NCI-H1930 (cell line): ENCODE measurements around the gene PRCD.
"Not testable (repeated sequence)": the region's sequence is repeated elsewhere in the genome, so short reads cannot be mapped to it uniquely, and the experiment has no call there.

ENCODE experiments used
- DNase-seq, 2 experiments: peaks; one replicate each; lab custom pipeline; 2025; lab: John Stamatoyannopoulos, UW

PRCD gene

DNA sequence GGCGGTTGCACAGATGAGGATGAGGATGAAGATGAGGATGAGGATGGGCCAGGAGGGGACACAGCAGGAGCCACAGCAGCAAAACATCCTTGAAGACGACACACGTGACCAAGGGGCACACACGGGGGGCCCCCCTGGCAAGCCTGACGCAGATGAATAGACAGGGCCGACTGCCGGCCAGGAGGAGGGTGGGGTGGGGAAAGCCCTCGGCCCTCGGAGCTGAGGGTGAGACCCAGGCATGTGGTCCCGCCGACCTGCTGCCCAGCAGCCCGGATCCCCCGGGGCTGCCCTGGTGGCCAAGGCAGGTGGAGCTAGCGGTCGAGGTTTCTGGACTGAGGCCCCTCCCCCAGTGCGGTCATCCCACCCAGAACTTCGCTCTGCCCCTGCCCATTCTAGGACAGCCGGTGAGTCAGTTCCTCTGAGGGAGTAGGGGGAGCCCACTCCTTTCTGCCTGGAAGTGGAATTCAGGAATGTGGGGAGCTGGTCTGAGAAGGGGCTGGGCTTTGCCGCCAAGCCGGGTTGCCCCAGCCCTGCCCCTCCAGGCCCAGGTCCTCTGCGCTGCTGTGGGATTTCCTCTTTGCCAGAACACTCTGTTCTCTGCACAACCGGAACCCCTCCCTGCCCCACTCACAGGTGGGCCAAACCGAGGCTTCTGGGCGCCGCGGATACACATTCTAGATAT, 12.3 kb upstream of the PRCD start:
- DNase-seq, result no peak

DNA sequence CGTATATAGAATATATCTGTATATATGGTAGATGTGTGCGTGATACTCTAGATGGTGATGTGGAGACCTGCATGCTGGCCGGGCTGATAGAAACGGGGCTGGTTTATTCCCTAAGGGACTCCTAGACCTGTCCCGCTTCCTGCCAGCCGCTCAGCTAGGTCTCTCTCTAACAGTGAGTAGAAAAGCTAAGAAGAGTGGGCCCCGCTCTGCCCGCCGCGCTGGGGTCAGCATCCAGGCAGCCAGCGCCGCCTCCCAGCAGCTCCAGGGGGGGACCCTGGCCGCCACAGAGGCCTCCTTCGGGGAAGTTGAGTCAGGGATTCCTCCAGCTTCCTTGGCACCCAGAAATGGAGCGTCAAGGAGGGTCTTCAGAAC, 11.7 kb upstream of the PRCD start:
- no peak for DNase-seq

DNA sequence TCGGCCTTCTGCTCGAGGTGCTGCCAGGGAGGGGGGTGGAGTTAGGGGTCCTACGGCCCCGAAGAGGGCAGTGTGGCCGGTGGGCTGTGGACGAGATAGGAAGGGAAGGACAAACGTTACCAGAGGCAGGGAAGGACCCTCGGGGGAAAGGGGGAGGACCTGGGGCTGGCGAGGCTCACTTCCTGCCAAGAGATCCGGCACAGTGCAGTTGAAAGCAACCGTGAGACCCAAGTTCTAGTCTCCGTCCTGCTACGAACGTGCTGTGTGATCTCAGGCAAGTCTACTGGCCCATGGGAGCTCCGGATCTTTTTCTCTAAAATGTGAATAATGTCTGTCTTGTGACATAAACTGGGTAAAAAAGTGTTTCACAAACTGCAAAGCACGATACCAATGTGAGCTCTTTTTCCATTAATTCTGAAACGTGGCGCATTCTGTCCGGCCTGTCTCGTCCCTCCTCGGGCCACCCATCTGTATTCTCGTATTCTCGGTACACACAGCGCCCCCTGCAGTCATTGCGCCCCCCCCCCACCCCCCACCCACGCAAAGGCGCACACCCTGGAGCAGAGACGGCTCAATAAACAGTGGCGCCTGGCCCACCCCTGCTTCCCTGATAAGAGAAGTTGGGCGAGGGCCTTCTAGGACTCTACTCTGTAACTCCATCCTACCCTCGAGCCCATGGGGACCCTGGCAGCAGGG, 11.2 kb upstream of the PRCD start:
- DNase-seq, result no peak

DNA sequence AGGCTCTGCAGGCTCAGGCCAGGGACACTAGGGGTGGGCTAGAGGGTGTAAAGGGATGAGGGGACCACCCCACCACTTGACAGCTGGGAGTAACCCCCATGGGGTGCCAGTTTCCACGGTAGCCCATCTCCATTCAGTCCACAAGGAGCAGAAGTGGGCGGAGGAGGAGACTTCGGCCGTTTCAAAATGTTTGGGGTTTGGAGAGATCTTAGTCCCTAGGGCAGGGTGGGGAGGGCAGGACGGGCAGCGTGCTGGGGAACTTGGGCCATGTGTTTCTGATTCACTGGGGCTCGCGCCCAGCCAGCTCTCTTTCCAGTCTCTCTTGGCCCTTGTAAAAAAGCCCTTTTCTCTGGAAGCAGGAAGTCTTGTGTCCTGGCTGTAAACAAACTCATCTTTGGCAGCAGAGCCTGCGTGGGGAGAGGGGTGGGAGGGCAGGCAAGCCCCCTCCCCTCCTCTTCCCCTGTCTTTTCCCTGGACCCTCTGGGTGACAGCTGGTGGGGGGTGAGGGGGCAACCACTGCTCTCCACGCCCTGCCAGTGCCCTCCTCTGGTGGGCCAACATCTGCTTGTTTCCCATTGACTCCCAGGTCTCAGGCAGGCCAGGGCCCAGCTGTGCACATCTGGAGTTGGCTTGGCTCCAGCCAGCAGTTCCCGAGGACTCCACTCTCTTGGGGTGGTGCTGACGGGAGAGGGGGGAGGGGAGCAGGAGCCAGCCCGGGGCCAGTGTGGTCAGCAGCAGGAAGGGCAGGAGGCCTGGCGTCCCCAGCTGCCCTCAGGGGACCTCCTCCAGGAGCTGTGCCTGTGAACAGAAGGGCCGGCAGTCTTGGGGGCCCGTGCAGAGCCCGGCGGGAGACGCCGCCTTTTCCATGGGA, 10.4 kb upstream of the PRCD start:
- DNase-seq, result no peak

DNA sequence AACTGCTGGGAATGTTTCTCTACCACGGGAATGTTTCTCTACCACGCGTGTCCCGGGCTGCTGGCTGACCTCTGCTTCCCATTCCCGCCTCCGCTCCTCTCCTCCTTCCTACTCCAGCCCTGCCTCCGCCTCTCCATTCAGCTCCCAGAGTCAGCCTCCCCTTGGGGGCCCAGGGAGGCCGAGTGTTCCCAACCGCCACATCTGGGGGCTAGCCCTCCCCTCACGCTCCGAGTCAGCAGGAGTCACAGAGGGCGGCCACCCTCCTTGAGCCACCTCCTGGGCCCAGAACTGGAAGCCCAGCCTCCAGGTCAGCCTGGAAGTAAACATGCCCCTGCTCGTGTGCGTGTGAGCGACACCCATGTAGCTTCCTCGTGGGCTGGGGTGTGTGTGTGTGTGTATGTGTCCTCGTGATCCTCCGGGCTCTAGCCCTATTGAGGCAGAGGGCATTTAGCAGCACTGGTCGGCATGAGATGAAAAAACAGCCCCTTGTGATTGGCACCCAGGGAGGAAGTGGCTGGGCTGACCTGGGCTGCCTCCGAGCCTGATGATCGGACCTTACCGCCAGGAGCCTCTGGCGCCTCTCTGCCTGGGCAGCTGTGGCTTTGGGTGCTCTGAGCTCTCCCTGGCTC, 9.6 kb upstream of the PRCD start:
- no peak for DNase-seq

DNA sequence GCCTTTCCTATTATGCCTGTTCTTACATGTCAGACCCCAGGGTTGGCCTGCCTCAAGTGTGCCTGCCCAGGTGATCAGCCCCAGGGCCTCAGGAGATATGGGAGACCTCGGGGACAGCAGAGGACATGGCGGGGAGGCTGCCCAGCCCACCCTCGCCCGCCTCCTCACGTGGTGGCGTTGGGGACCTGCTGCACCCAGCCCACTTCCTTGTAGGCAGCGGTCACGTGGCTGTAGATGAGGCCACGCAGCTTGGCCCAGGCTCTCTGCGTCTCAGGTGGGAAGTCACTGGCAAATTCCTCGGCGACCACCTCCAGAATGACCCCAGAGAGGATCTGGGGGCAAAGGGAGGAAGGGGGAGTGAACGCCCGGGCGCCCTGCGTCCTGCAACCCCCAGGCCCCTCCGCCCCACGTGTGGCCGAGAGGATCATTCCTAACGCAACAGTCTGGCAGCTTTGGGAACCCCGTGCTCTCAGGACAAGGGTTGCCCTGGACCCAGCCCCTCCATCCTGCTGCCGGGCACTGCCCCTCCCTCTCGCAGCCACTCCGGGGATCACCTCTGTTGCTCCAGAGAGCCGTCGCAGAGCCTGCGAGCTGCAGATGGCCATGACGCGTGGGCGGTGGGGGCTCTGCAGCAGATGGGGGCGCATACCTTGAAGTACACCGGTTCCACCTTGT, 8.9 kb upstream of the PRCD start:
- no peak for DNase-seq

DNA sequence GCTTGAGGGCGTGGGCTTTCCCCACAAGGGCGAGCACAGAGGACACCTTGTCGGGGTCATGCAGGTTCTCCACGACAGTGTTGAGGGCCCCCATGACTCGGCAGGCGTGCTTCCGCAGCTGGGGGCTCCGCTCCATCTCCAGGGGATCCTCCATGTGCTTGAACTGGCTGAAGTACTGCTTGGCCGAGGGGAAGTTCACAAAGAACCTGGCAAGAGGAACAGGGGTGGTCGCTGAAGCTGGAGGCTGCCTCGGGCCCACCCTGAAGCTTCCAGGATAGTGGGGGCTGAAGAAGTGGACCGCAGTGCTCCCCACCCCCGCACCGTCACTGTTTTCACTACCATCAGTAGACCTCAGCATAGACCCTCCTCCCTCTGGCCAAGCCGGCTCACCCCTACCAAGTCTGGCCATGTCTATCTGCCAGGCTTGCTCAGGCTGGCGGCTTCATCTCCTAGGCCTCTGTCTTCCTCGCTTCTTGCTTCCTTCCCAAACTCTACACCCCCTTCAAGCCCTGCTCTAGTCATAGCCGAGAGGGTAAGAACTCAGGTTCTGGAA, 8.3 kb upstream of the PRCD start:
- no peak for DNase-seq

DNA sequence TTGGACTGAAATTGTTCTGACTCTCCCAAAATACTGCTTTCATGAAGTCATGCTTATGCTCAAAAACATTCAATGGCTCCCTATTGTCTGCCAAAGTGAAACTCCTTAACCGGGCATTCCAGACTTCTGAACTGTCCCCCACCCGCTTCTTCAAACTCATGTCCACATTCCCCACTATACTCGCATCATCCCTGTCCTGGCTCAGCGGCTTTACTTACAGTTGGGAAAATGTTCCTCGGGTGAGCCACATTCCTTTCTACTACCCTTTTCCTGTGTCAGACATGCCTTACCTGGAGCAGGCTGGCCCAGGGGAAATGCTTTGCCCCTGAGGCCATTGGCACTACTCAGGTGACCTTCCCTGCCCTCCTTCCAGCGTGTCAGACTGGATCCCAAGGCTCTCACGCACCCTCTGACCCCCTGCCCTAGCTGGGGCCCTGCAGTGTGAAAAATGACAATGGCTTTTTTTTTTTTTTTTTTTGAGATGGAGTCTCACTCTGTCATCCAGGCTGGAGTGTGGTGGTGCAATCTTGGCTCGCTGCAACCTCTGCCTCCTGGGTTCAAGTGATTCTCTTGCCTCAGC, 7.7 kb upstream of the PRCD start:
- no peak for DNase-seq

DNA sequence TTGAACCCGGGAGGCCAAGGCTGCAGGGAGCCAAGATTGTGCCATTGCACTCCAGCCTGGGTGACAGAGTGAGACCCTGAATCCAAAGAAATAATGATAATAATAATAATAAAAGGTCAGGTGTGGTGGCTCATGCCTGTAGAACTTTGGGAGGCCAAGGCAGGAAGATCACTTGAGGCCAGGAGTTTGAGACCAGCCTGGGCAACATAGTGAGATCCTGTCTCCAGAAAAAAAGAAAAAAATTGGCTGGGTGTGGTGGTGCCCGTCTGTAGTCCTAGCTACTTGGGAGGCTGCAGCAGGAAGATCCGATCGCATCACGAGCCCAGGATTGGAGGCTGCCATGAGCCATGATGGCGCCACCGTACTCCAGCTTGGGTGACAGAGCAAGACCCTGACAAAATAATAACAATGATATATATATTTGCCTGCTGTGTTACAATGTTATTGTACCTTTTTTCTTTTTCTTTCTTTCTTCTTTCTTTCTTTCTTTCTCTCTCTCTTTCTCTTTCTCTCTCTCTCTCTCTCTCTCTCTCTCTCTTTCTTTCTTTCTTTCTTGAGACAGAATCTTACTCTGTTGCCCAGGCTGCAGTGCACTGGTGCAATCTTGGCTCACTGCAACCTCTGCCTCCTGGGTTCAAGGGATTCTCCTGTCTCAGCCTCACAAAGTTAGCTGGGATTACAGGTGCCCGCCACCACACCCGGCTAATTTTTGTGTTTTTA, 6.0 kb upstream of the PRCD start:
- not testable (repeated sequence) for DNase-seq

DNA sequence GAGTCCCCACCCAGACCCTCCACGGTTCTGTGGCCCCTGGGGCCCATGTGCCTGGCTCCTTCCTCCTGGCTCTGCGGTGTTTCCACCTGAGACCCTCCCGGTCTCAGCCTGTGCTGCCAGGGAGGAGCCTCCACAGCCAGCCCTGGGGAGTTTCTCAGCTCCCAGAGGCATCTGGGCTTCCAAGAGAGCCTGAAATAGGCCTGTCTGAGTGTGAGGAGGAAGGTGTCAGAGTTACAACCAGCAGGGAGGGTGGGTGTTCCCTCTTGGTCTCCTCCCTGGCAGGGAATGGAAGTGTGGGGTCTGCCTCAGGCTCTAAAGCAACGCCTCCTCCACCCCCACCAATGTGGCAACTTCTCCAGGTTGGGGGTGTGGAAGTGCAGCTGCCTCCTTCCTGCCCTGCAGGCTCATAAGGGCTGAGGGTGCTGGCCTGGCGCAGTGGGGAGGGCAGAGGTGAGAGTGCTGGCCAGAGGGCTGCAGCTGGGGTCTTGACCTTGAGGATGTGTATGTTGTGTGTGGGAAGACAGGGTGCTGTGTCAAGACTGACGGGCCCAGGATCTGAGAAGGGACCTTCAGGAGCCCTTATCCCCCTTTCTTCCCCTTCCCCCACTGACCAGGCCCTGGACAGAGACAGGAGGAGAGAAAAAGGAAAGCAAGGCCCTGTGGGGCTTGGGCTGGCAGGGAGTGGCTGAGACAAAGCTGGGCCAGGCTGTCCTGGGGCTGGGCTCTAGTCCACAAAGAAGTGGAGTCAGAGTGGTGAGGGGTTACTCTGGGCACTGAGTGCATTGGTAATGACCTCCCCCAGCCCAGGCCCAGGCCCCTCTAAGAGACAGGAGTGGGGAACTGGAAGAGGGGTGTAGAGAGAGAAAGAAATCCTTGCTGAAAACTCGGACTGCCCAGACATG, 4.8 kb upstream of the PRCD start:
- no peak for DNase-seq

DNA sequence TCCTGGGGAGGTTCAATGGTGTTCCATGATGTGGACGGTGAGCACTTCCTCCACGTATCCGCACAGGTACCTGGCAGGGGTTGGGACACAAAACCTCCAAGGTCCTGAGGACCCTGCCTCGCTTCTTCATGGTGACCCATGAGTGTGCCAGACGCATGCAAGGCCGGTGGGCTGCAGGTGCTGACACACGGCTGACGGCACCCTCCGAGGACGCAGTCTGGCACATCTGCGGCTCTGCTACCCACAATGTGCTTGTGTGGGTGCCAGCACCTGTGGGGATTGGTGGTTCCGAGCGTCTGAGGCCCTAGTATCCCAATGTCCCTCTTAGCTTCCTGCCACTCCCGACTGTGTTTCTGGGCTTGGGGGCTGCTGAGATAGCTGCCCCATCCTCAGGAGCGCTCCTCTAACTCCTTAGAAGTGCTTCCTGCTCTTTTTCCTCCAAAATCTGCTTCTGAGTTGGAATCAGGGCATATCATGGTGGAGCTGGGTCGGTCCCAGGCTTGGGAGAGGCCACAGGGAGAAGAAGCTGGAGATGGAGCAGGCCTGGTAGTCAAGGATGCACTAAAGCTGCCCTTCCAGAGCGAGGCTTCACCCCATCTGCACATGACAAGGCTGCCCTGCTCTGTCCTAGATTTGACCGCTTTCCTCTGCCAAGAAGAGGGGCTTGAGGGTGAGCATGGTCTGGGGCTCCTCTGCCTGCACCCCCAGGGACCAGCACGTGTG, 3.9 kb upstream of the PRCD start:
- no peak for DNase-seq

DNA sequence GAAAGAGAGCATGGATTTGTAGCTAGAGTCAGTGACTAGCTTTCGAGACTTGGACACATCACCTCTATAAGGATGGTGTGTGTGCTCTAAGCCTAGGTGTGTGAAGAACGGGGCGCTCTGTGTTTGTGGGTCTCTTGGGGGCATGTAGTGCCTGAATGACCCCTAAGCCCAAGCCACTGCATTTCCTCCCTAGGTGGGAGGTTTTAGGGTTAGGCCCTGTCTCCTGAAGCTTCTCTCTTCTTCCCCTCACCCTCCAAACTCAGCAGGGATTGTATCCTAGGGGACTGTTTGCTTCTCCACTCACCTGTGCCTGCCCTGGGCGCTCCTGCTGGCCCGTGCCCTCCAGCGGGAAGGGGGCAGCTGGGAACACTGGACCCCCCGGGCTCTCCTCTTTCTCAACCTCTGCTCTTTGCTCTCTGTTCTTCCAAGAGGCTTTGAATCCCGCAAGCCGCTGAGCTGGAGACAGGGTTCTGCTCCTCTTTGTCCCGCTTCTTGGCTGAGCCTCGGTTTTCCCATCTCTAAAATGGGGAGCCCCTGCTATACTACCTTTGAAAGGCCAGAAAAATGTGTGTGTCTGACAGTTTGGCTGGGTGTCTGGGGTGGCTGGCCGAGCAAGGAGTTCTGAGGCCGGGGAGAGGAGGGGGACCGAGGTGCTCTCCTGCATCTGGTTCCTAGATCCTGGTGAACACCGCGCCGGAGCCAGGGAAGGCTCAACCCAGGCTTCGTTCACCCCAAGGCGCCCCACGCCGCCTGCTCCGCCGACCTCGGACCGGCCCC, 3.1 kb upstream of the PRCD start:
- no peak for DNase-seq

DNA sequence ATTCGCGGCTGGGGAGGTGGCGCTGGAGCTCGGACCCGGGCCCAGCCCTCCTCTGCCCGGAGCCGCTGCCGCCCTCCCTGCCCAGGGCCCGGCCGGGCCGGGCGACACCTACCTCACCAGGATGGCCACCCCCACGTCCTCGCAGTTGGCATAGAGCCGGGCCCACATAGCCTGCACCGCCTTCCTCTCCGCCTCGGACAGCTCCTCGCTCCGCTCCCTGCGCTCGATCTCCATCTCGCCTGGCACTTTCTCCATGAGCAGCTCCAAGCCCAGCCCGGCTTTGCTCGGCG, 2.6 kb upstream of the PRCD start:
- DNase-seq, result no peak

DNA sequence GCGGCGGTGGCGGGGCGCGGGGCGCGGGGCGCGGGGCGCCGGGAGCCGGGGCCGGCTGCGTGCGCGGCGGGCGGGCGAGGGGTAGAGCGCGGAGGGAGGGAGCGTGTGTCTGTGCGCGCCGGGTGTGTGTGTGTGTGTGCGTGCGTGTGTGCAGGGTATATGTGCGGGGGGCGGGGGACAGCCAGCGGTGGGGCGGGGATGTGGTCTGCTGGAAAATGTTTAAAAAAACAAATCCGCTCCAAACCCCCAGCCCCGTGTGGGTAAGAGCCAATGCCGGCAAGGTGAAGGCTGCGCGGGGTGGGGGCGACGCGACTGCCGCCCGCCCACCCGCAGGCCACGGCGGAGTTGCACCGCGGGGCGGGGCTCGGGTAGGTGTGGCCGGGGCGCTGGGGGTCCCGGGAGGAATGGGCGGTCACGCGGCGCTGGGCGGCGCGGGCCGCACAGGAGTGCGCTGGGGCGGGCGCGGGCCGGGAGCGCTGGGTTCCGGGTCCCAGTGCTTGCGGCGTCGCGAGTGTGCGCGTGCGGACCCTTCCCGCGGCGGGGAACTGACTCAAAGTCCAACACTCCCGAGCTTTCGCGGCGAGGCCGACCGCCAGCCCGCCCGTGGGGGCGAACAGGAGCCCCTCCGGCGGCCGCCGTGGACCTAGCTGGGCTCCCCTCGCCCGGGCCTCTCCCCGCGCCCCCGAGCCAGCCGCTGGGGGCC, 2.1 kb upstream of the PRCD start, which contains the start of gene CYGB:
Gene CYGB (minus strand): TSS at position 132 of the 703 bp plus-strand sequence. CDS start 167 bp downstream, outside the sequence.
- DNase-seq, result no peak

DNA sequence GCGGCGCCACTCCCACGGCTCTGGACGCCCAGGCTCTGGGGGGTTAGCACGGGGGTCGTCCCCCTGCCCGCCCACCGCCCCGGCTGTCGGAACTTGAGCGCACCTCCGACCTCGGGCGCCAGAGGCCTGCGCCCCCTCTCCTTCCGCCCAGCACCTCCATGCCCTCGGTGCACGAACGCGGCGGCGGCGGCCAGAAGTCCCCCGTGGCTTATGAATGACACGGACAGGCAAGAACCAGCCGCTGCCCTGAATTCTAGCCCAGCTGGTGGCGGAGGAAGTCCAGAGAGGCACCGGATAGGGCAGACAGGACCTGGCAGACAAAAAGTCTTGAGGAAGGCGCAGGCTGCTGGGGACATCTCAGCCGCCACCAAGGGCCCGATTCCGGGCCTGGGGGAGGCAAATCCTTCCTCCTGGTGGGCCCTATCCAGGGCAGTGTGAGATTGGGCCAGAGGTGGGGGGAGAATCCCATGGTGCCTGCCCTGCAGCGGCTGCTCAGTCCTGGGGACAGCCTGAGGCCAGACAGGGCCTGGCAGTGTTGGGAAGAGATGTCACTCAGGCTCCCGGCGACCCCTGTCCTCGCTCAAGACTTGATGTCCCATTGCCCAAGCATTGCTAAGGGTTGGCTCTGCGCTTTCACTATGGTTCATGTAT, 1.4 kb upstream of the PRCD start:
- no peak for DNase-seq

DNA sequence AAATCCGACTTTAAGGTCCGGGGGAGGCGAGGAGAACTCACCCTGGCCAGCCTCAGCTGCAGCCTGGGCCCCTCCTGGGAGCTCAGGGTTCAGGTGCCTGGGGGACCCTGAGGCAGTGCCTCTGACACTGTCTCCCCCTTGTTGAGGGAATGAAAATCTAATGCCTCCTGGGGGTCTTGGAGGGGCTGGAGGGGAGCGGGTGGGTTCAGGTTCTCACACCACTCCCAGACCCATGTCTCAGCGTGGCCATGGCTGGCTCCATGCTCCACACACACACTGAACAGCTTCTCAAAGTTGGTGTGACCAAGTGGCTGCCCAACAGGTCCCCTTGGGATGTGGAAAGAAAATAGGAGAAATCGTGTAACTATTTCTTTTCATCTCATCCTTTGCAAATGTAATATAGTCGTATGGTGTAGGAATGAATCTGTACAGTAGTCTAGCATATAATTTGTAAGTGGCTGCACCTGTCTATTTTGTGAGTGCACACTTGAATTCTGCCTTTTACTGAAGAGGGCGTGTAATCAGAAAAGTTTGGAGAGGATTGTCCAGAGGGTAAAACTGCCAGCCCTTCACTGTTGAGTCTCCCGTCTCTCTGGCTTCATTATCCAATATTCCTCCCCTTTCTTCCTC, 788 bp upstream of the PRCD start:
- no peak for DNase-seq
